Vagina (tissue), 2 donors: ENCODE measurements around the gene MBD3.

ENCODE experiments used
- POLR2A ChIP-seq, 2 donors: fragments of 450-650 bp; IDR thresholded peaks; one replicate each; pipeline ENCODE4 v1.6.1; 2017; ENCODE audit warnings: antibody characterized with exemption in 2 of 2, mild to moderate bottlenecking in 2 of 2, moderate library complexity in 2 of 2
- TF ChIP-seq, protein P1 (sequence below), 3 experiments: fragments of 450-650 bp in 2 of 3; fragments of 200-600 bp in 1 of 3; sonication (generic) in 1 of 3; IDR thresholded peaks; one replicate each; pipeline ENCODE4 v1.5.1; 2017 to 2019; ENCODE audit warnings: antibody characterized with exemption in 3 of 3, mild to moderate bottlenecking in 2 of 3, moderate library complexity in 2 of 3

DNA sequence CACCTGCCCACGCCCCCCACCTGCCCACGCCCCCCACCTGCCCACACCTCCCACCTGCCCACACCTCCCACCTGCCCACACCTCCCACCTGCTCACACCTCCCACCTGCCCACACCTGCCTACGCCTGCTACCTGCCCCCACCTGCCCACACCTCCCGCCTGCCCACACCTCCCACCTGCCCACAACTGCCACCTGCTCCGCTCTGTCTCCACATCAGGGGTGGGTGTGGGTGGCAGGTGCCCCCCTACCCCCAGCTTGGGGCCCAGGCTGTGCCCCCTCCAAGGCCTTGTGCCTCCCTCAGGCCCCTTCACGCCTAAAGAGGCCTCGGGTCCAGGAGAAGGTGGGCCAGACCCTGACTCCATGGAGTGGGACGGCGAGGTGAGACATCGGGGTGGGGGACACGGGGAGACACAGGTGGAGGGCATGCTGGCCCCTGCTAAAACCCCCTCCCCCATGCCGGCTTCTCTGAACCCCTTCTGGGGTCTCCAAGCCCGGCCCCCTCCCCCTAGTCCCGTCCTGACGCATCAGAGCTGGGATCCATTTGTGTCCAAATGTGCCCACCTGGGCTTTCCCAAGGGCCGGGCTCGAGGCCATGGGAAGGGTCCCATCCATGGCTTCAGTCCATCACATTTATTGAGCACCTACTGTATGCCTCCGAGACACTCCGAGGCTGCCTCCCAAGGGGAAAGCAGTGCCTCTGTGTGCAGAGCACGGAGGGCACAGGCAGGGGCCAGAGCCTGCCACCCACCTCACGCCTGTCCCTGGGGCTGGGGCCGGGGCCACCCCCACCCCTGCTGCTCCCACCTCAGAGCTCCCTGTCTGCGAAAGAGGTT, 63.9 kb downstream of the MBD3 start:
- TF ChIP-seq, protein P1, sequence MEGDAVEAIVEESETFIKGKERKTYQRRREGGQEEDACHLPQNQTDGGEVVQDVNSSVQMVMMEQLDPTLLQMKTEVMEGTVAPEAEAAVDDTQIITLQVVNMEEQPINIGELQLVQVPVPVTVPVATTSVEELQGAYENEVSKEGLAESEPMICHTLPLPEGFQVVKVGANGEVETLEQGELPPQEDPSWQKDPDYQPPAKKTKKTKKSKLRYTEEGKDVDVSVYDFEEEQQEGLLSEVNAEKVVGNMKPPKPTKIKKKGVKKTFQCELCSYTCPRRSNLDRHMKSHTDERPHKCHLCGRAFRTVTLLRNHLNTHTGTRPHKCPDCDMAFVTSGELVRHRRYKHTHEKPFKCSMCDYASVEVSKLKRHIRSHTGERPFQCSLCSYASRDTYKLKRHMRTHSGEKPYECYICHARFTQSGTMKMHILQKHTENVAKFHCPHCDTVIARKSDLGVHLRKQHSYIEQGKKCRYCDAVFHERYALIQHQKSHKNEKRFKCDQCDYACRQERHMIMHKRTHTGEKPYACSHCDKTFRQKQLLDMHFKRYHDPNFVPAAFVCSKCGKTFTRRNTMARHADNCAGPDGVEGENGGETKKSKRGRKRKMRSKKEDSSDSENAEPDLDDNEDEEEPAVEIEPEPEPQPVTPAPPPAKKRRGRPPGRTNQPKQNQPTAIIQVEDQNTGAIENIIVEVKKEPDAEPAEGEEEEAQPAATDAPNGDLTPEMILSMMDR (IDR thresholded peaks at IDR 0.05) = no peak
- no peak for TF ChIP-seq POLR2A (IDR thresholded peaks at IDR 0.05)
